Fibroblast of the aortic adventitia (primary cell): ENCODE data around the gene CTSO. TPM values are rescaled to one million over a fixed set of nuclear protein-coding genes. Genes with fewer than 3 reads are reported as not detected.
A peak's percentile ranks its signal among the peaks of the same experiment; 100 is the strongest.

Source experiments
- DNase-seq: peaks from one replicate; pipeline ENCODE4 v3.0.0-alpha.2; 2010; ENCODE audit warnings: low read depth
- H3K4me3 ChIP-seq: 2 replicates; pipeline ENCODE4 v1.5.1; 2011; ENCODE audit warnings: low read depth, mild to moderate bottlenecking, control low read depth, low read length, moderate library complexity
- CTCF ChIP-seq: IDR thresholded peaks from 2 replicates; pipeline ENCODE4 v1.5.1; 2011; ENCODE audit warnings: mild to moderate bottlenecking, low read length, control low read depth, inconsistent platforms; ENCODE audit not compliant: insufficient read depth
- total RNA-seq: library from RNA; depleted of rRNA; stranded (reverse); fragments of >200 nt; gene quantifications from 2 replicates; pipeline ENCODE4 v1.2.3, GENCODE V29; 2012; ENCODE audit warnings: low replicate concordance

CTSO gene
- total RNA-seq, 1 donor, result 17.4 TPM

GRCh38 chr4:155978810-155979209 is 25.1 kb upstream of the CTSO start:
- no peak overlapping the region for H3K4me3 ChIP-seq
- no peak for DNase-seq
- TF ChIP-seq CTCF, result no peak

DNA sequence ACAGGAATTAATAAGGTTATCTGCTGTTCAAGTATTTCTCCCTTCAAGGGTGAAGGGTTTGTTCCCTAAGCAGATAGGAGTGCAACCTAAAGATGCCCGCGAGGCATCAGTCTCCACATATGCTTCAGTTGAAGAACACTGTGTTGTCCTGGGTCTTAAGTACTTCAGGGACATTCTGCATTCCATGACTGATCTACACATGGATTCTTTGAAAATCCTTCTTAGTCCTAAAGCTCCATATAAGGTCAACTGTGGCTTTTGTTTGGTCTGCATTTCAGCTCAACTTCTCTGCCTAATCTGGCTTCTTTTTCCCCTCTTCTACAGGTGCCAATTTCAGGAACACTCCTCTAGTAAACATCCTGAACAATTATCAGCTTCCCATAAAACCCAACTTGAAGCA is 21.8 kb upstream of the CTSO start:
- no peak for TF ChIP-seq CTCF
- H3K4me3 ChIP-seq, result no peak overlapping the region
- no peak for DNase-seq

- no peak for DNase-seq
- no peak for TF ChIP-seq CTCF
- H3K4me3 ChIP-seq, result no peak overlapping the region
Measured at GRCh38 chr4:155974996-155975395, 21.3 kb upstream of the CTSO start.

GRCh38 chr4:155974476-155974749 is 20.7 kb upstream of the CTSO start:
- H3K4me3 ChIP-seq, result no peak overlapping the region
- DNase-seq, result no peak
- no peak for TF ChIP-seq CTCF

GRCh38 chr4:155973639-155974475 is 20.2 kb upstream of the CTSO start:
- DNase-seq, result peak; percentile 35
- no peak for TF ChIP-seq CTCF

DNA sequence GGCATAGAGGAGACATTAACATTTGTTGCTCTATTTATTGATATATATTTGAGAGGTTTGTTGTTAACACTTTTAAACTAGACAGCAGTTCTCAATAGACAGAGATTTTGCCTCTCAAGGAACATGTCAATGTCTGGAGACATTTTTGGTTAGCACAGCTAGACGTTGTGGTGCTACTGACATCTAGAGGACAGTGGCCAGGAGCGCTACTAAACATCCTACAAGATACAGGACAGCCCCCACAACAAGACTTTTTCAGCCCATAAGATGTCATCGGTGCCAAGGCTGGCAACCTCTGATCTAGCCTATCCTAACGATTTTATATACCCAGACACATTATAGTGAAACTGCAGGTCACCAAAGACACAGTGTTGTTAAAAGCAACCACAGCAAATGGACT is 18.4 kb upstream of the CTSO start:
- peak; percentile 62 for DNase-seq
- H3K4me3 ChIP-seq, result no peak overlapping the region
- peak; percentile 68 for TF ChIP-seq CTCF

More at GRCh38 chr4:155973639-155974475, 20.2 kb upstream of the CTSO start:
- H3K4me3 ChIP-seq, result no peak overlapping the region

GRCh38 chr4:155966731-155967395 is 13.2 kb upstream of the CTSO start:
- DNase-seq, result peak; percentile 30
- H3K4me3 ChIP-seq, result no peak overlapping the region
- TF ChIP-seq CTCF, result no peak
